Measurements from ENCODE around the gene GLS2.
A peak's percentile ranks its signal among the peaks of the same experiment; 100 is the strongest.
"Not testable (repeated sequence)": the region's sequence is repeated elsewhere in the genome, so short reads cannot be mapped to it uniquely, and the experiment has no call there.

GLS2 gene

GRCh38 chr12:56510786-56511185, 22.8 kb upstream of the GLS2 start:
- Histone ChIP-seq H3K9ac (ENCODE audit: low read length) (no peak overlapping the region), H2AFZ (ENCODE audit: low read depth, low read length, severe bottlenecking) (no peak overlapping the region), H3K4me3 (ENCODE audit: insufficient read depth, low read length, poor library complexity, severe bottlenecking) (no peak overlapping the region), H3K9me2 (replicated peaks; ENCODE audit: insufficient read depth, low read length) (no peaks in the 10 kb centered on the region), H3K4me2 (ENCODE audit: low read depth, low read length, poor library complexity, severe bottlenecking) (no peak overlapping the region), H3K36me3 (ENCODE audit: low read length) (no peaks in the 10 kb centered on the region), H3K27ac (ENCODE audit: low read depth, low read length) (no peak overlapping the region), H3K27me3 (ENCODE audit: low read length) (no peaks in the 10 kb centered on the region), H4K20me1 (ENCODE audit: low read depth, low read length) (no peaks in the 10 kb centered on the region), H3K9me3 (ENCODE audit: insufficient read depth, low read length) (no peaks in the 10 kb centered on the region), H3F3A (ENCODE audit: insufficient read depth) (no peaks in the 10 kb centered on the region), H3K79me2 (ENCODE audit: insufficient read depth, low read length) (no peaks in the 10 kb centered on the region)
- TF ChIP-seq EZH2phosphoT487 (conservative IDR thresholded peaks at IDR 0.05; ENCODE audit: low read length) (no peak), CTCF (IDR thresholded peaks at IDR 0.05; ENCODE audit: insufficient read depth, low read length, poor library complexity, severe bottlenecking) (no peak)

GRCh38 chr12:56499879-56500278, 11.9 kb upstream of the GLS2 start:
- not testable (repeated sequence) for H3K4me2 ChIP-seq (ENCODE audit: low read depth, low read length, poor library complexity, severe bottlenecking); H3K27ac ChIP-seq (ENCODE audit: low read depth, low read length); H3K9ac ChIP-seq (ENCODE audit: low read length); H3K36me3 ChIP-seq (ENCODE audit: low read length); H2AFZ ChIP-seq (ENCODE audit: low read depth, low read length, severe bottlenecking); H3K79me2 ChIP-seq (ENCODE audit: insufficient read depth, low read length); H3K9me2 ChIP-seq (replicated peaks; ENCODE audit: insufficient read depth, low read length); H3F3A ChIP-seq (ENCODE audit: insufficient read depth); H3K9me3 ChIP-seq (ENCODE audit: insufficient read depth, low read length); H4K20me1 ChIP-seq (ENCODE audit: low read depth, low read length); H3K27me3 ChIP-seq (ENCODE audit: low read length); H3K4me3 ChIP-seq (ENCODE audit: insufficient read depth, low read length, poor library complexity, severe bottlenecking)

GRCh38 chr12:56499452-56499851, 11.5 kb upstream of the GLS2 start:
- H3K9me2 ChIP-seq (replicated peaks; ENCODE audit: insufficient read depth, low read length); H3K27me3 ChIP-seq (ENCODE audit: low read length); H3K27ac ChIP-seq (ENCODE audit: low read depth, low read length); H3K9ac ChIP-seq (ENCODE audit: low read length); H3K36me3 ChIP-seq (ENCODE audit: low read length); H3K4me3 ChIP-seq (ENCODE audit: insufficient read depth, low read length, poor library complexity, severe bottlenecking); H3F3A ChIP-seq (ENCODE audit: insufficient read depth); H3K79me2 ChIP-seq (ENCODE audit: insufficient read depth, low read length); H3K4me2 ChIP-seq (ENCODE audit: low read depth, low read length, poor library complexity, severe bottlenecking); H4K20me1 ChIP-seq (ENCODE audit: low read depth, low read length); H2AFZ ChIP-seq (ENCODE audit: low read depth, low read length, severe bottlenecking); H3K9me3 ChIP-seq (ENCODE audit: insufficient read depth, low read length): not testable (repeated sequence)

- H3K4me3 ChIP-seq (ENCODE audit: insufficient read depth, low read length, poor library complexity, severe bottlenecking); H3K36me3 ChIP-seq (ENCODE audit: low read length); H4K20me1 ChIP-seq (ENCODE audit: low read depth, low read length); H3K9me3 ChIP-seq (ENCODE audit: insufficient read depth, low read length); H3K9ac ChIP-seq (ENCODE audit: low read length); H3K27ac ChIP-seq (ENCODE audit: low read depth, low read length); H3K79me2 ChIP-seq (ENCODE audit: insufficient read depth, low read length); H3K4me2 ChIP-seq (ENCODE audit: low read depth, low read length, poor library complexity, severe bottlenecking); H3F3A ChIP-seq (ENCODE audit: insufficient read depth); H2AFZ ChIP-seq (ENCODE audit: low read depth, low read length, severe bottlenecking); H3K9me2 ChIP-seq (replicated peaks; ENCODE audit: insufficient read depth, low read length); H3K27me3 ChIP-seq (ENCODE audit: low read length): not testable (repeated sequence)
These were observed 10.4 kb upstream of the GLS2 start for GRCh38 chr12:56498126-56498902.

- H3K27me3 ChIP-seq (ENCODE audit: low read length): not testable (repeated sequence)
These were observed 8.7 kb upstream of the GLS2 start for GRCh38 chr12:56496704-56497103.

GRCh38 chr12:56494481-56494880, 6.5 kb upstream of the GLS2 start:
- H3K9me3 ChIP-seq (ENCODE audit: insufficient read depth, low read length); H3F3A ChIP-seq (ENCODE audit: insufficient read depth); H3K9me2 ChIP-seq (replicated peaks; ENCODE audit: insufficient read depth, low read length); H3K27ac ChIP-seq (ENCODE audit: low read depth, low read length); H3K4me3 ChIP-seq (ENCODE audit: insufficient read depth, low read length, poor library complexity, severe bottlenecking); H3K9ac ChIP-seq (ENCODE audit: low read length); H3K4me2 ChIP-seq (ENCODE audit: low read depth, low read length, poor library complexity, severe bottlenecking); H3K79me2 ChIP-seq (ENCODE audit: insufficient read depth, low read length); H3K36me3 ChIP-seq (ENCODE audit: low read length); H3K27me3 ChIP-seq (ENCODE audit: low read length); H4K20me1 ChIP-seq (ENCODE audit: low read depth, low read length); H2AFZ ChIP-seq (ENCODE audit: low read depth, low read length, severe bottlenecking): not testable (repeated sequence)

More at GRCh38 chr12:56496704-56497103, 8.7 kb upstream of the GLS2 start:
- H3F3A ChIP-seq (ENCODE audit: insufficient read depth); H3K4me2 ChIP-seq (ENCODE audit: low read depth, low read length, poor library complexity, severe bottlenecking); H3K36me3 ChIP-seq (ENCODE audit: low read length); H3K79me2 ChIP-seq (ENCODE audit: insufficient read depth, low read length); H3K27ac ChIP-seq (ENCODE audit: low read depth, low read length); H3K4me3 ChIP-seq (ENCODE audit: insufficient read depth, low read length, poor library complexity, severe bottlenecking); H3K9me3 ChIP-seq (ENCODE audit: insufficient read depth, low read length); H3K9me2 ChIP-seq (replicated peaks; ENCODE audit: insufficient read depth, low read length); H2AFZ ChIP-seq (ENCODE audit: low read depth, low read length, severe bottlenecking); H3K9ac ChIP-seq (ENCODE audit: low read length); H4K20me1 ChIP-seq (ENCODE audit: low read depth, low read length): not testable (repeated sequence)
- peak; percentile 17 for TF ChIP-seq CTCF (IDR thresholded peaks at IDR 0.05; ENCODE audit: insufficient read depth, low read length, poor library complexity, severe bottlenecking)

GRCh38 chr12:56494106-56494415, 6.1 kb upstream of the GLS2 start:
- H4K20me1 ChIP-seq (ENCODE audit: low read depth, low read length); H3K4me2 ChIP-seq (ENCODE audit: low read depth, low read length, poor library complexity, severe bottlenecking); H3K9me3 ChIP-seq (ENCODE audit: insufficient read depth, low read length); H3K9me2 ChIP-seq (replicated peaks; ENCODE audit: insufficient read depth, low read length); H3F3A ChIP-seq (ENCODE audit: insufficient read depth); H3K9ac ChIP-seq (ENCODE audit: low read length); H3K79me2 ChIP-seq (ENCODE audit: insufficient read depth, low read length); H3K36me3 ChIP-seq (ENCODE audit: low read length); H3K4me3 ChIP-seq (ENCODE audit: insufficient read depth, low read length, poor library complexity, severe bottlenecking); H3K27ac ChIP-seq (ENCODE audit: low read depth, low read length); H2AFZ ChIP-seq (ENCODE audit: low read depth, low read length, severe bottlenecking); H3K27me3 ChIP-seq (ENCODE audit: low read length): not testable (repeated sequence)
